Measurements from ENCODE around the gene NFASC.

NFASC gene

GRCh38 chr1:204889681-204890383, 19.2 kb downstream of the NFASC start:
- no peak for DNase-seq (ENCODE audit: low read depth)

DNA sequence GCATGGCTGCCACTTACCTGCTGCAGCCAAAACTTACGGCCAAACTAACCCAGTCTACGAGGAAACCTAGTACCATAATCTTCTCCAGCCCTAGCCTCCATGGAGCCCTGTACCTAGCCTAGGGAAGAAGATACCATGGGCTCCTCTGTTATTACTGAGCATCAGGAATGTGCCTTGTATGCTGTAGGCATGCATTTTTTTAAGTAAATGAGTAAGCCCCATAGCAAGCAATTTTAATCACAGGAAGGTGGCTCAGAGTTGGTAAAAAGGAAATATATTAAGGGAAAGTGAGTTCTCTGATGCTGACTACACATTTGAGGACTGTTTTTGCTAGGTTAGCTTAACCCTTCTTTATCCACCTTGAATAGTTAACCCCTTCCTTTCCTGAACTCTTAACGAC, 21.2 kb downstream of the NFASC start:
- DNase-seq (ENCODE audit: low read depth), result no peak

DNA sequence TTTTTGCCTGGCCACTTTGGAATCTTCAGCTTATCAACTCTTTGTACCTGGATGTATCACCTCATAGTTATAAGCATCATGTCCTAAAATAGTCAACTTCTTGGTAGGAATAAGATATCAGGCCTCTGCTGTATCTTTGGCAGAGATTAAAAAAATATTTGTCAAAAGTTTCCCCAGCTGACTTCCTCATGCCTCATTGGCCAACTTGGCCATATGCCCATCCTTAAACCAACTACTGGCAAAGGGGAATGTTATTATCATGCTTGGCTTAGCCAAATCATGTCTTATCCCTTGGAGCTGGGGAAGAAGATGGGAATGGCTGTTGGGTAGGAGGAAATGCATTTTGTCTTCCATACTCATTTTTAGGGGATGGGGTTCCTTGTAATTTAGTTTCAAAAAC, 23.4 kb downstream of the NFASC start:
- no peak for DNase-seq (ENCODE audit: low read depth)

DNA sequence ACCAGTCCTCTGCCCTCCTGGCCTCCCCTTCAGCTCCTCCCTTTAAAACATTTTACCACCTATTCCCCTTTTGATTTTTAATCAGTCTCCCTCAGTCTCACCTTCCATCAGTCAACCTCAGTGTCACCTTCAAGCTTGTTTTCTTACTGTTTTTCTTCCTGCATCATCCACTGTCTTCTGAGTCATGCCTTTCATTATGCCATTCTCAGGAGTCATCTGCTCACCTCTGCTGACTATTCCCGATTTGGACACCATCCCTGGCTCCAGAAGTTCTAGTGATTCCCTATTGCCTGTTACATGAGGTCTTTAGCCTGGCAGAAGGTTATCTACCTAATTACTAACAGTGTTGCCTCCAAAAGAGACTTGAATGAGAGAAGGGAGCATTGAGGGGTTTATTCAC, 23.9 kb downstream of the NFASC start:
- DNase-seq (ENCODE audit: low read depth), result no peak

- no peak for DNase-seq (ENCODE audit: low read depth)
Observed at GRCh38 chr1:204896023-204896422, 25.4 kb downstream of the NFASC start.

GRCh38 chr1:204896787-204897469, 26.3 kb downstream of the NFASC start:
- no peak for DNase-seq (ENCODE audit: low read depth)

- no peak for DNase-seq (ENCODE audit: low read depth)
Observed at GRCh38 chr1:204900721-204901120, 30.1 kb downstream of the NFASC start.

DNA sequence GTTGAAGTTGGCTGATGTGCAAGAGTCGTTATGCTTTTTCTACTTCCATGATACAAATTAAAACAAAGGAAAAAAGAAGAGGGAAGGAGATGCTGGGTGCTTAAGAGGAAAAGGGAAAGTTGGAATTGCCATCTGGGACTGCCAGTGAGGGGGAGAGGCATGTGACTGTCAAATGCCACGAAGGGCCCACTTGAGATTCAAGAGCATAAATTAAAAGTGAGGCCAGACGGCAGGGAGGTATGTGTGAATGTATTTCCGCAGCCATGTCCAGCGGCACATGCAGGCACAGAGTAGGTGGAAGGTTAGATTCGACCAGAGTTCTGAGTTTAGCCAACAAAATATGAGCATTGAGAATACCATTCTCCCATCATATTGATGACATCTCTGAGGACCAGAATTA, 32.0 kb downstream of the NFASC start:
- DNase-seq (ENCODE audit: low read depth), result no peak

- DNase-seq (ENCODE audit: low read depth), result no peak
Observed at GRCh38 chr1:204904228-204904810, 33.7 kb downstream of the NFASC start.

GRCh38 chr1:204909109-204909508, 38.4 kb downstream of the NFASC start:
- no peak for DNase-seq (ENCODE audit: low read depth)

DNA sequence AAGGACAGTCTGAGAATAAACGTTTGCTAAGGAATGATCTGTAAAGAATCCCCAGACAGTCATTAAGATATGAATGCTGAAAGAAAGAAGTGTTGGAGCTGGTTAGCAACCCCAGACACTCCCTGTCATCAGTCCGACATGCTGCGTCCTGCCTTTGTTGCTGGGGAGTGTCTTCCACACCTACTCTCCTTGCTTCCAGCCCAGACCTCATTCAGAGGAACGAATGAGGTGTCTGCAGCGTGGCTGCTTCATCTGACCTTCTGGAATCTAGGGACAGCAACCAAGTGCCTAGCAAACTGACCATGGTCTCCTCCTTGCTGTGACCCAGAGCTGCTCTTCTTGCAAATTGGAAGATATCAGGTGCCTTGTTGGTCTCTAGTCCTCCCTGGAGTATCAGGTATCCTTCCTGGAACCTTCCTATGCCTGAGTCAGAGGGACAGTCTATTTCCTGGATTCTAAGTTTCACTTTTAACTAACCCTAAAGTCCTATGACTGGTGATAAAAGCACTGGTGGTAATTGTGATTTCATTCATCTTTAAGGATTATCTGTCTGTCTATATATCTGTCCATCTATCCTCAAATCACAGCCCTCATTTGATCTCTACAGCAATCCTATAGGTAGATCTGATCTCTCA, 45.3 kb downstream of the NFASC start:
- no peak for DNase-seq (ENCODE audit: low read depth)

- DNase-seq (ENCODE audit: low read depth), result no peak
Observed at GRCh38 chr1:204917802-204918201, 47.1 kb downstream of the NFASC start.

DNA sequence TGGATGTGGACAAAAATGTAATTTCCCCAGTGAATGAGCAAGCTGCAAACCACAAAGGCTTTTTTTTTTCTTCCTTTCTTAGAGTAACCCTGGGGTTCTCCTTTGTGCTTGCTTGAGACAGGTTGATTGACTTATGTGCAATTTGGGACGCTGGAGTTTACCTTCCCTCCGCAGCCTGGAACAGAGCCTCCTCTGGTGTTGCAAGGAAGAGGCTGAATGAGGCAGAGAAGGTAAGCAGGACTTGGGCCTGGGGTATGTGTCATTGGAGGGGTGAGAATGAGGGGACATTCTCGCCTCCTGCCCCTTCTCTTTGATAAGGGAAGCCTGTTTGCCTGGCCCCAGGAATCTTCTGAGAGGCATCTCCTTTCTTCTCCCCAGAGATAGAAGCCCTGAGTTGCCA, 49.8 kb downstream of the NFASC start:
- DNase-seq (ENCODE audit: low read depth), result no peak

GRCh38 chr1:204920967-204921366, 50.3 kb downstream of the NFASC start:
- DNase-seq (ENCODE audit: low read depth), result no peak

DNA sequence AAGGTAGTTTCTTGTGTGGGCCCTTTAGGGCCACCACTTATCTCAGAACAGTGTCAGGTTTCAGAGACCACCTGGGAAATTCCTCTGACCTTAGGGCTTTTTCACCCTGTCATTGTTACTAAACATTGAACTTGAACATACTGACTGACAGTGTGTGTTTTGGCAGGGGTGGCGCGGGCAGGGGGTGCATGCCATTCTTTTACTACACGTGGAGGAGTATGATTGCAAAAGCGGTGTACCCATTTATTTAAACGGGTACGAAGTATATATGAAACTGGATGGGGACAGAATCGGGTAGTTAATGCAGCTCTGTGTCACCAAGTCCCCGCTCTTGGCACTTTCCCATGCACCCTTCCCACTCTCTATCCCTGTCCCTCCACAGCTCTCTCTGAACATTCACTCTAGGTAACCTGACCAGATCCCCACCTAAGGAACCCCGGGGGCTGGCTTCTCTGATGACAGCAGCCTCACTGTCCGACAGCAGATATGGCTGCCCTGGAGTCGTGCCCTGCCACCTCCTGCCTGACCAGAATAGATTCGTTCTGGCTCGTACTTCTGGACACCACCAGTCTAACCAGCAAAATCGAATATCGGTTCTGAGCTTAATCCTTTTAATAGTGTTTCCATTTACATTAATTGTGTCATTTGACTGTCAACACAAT, 51.3 kb downstream of the NFASC start:
- DNase-seq (ENCODE audit: low read depth), result no peak

- no peak for DNase-seq (ENCODE audit: low read depth)
Observed at GRCh38 chr1:204923201-204923600, 52.5 kb downstream of the NFASC start.

DNA sequence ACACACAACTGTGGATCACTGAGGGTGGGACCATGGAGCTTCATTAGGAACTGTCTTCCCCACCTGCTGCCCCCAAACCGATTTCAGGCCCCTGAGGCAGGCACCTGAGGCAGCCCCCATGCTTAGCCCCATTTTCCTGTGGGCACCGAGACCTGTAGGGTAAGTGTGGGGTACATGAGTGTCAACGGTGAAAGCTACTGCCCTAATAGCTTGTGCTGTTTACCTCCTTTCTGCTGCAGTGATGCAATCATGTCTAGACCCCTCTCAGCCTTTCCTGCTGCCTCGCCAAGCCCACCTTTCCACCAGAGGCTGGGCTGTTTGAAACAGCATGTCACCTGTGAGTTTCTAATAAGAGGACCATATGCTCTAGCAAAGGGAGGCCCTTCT, 53.0 kb downstream of the NFASC start:
- no peak for DNase-seq (ENCODE audit: low read depth)

GRCh38 chr1:204924013-204924759, 53.5 kb downstream of the NFASC start:
- DNase-seq (ENCODE audit: low read depth), result no peak

DNA sequence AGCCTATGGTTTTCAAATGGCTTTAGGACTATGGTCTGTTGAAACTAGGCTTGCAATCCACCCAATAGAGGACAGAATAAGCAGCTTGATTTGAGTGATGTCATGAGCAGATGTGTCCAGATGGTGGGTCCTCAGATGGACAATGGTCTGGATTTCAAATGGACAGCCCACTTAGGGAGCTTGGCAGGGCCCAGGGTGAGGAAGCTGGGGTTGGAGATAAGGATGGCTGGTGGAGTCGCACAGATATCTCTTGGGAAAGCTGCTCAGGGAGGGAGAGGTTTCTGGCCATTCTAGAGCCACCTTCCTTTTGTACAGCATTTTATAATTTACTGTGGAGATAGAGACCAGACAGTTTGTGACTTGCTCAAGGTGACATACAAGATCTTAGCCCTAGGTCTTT, 55.0 kb downstream of the NFASC start:
- DNase-seq (ENCODE audit: low read depth), result no peak

DNA sequence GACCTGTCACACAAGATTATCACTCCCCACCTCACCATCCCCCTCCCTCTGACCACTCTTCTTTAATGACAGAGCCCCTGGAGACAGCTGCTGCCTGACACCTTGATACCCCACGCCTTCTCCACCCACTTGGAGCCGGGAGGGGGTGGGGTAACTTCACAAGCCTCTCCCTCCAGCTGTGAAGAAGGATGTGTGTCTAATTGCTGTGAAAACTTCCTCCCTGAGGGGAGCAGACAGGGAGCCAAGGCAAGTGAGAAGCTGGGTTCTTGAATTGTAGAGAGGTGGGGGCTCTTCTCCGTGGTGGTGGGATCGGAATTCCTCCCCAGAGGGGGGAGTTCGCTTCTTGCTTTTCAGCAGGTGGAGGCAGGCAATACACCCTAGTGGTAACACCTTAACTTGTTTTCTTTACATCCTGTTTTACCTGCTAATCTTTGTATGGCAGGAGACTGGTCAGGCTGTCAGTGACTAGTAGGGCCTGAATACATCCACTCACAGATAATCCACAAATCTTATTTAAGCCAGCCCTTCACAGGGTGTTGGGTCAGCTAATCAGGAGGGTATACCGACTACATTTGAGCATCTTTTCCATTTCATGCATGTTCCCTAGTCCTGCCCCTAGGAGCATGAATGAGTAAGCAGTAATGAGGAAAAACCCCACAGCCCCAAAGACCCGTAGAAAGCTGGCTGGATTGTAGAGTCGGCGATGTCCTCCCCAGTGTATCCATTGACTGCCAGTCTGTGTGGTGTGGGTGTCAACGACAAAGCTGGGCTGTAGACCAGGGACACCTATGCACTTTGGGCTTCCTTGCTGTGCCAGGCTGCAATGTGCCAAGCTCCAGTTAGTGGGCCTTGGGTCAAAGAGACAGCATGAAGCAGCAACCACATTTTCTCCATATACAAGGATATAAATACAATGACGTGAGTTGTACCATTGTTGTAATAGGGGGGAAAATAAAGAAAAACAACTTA, 57.3 kb downstream of the NFASC start:
- DNase-seq (ENCODE audit: low read depth), result no peak
